GM21515 (cell line): ENCODE measurements around the gene TNFRSF21.
"Not testable (repeated sequence)": the region's sequence is repeated elsewhere in the genome, so short reads cannot be mapped to it uniquely, and the experiment has no call there.

Source experiments
- ATAC-seq: cut with Tn5 transposase; IDR thresholded peaks from one replicate; pipeline ENCODE4 v1.9.1; 2021; ENCODE audit not compliant: unreplicated experiment

The TNFRSF21 gene

DNA sequence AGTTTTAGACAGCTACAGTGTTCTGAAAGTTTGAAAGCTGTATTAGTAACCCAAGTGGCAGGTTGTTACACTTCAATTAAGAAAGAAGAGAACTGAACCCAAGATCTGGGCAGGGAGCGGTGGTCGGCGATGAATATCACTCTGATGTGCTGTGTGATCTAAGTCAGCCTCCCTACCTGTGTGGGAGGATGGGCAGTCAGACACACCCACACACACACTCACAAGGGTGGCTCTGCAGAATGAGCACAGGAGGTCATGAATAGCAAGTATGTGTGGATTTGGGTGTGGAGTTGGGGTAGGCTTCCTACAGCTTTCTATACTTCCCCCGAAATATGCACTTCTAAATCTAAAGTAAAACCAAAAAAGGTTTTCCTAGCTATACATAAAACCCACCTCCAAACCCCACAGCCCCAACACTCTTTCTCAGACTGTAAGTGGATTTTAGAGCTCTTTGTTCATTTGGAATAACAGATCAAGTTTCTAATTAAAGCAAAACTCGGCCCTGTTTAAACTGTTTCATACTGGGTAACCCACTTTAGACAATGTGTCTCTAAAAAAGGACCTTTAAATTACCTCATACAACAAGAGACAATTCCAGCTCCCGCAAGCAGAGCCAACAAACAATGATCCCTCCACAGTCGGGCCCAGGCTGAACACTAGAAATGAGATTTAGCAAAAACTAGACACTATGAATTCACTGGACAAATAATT, 19.4 kb downstream of the TNFRSF21 start:
- ATAC-seq = no peak

GRCh38 chr6:47288267-47289090, 21.2 kb downstream of the TNFRSF21 start:
- no peak for ATAC-seq

DNA sequence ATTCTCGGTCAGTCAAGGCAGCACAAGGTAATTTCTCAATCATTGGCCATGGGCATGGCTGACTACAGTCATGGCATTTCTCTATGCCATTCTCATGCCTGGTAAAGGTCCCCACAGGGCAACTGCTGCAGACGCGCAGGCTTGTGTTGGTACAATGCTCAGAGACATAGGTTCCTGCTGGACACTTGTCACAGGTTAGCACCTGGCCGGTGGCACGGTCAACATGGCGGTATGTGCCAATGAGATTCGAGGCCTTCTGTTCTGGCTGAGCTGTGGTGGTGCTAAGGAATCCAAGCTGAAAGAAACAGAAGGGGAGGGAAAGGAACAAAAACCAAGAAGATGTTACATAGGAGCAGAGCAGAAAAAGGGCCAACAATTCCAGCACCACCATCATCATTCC, 23.4 kb downstream of the TNFRSF21 start:
- ATAC-seq = no peak

- ATAC-seq = no peak
These were observed 25.7 kb downstream of the TNFRSF21 start for GRCh38 chr6:47283993-47284392.

- no peak for ATAC-seq
These were observed 31.2 kb downstream of the TNFRSF21 start for GRCh38 chr6:47278545-47278944.

DNA sequence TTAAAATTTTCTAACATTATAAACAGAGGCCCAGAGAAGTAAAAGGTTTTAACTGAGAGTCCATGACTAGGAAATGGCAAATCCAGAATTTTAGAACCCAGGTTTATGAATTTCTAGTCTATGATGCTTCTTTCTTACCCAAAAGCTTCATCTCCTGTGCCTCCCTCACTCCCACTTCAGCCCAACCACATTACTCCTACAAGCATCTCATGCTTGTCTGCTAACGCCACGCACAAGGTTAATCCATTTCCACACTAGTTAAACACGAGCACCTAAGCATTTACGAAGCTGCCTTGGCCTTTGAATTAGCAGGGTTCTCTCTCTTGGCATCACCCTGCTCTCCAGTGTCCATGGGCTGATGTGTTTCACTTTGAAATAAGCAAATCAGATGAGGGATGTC, 32.0 kb downstream of the TNFRSF21 start:
- no peak for ATAC-seq

DNA sequence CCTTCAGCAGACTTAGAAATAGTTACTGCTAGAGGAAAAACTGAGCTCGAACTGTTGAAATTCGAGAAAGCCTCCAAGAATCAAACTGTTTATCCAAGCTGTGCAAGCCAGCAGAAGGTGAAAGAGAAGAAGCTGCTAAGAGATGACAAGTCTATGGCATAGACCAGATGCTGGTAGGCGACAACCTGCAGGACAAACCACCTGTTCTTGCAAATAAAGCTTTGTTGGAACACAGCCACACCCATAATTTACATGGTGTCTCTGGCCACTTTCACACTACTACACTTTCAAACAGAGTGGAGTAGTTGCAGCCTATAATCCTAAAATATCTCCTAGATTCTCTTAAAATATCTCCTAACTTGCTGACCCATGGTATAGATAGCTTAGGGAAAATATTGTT, 33.3 kb downstream of the TNFRSF21 start:
- ATAC-seq = no peak

- no peak for ATAC-seq
These were observed 34.1 kb downstream of the TNFRSF21 start for GRCh38 chr6:47275640-47276039.

- ATAC-seq = not testable (repeated sequence)
These were observed 34.6 kb downstream of the TNFRSF21 start for GRCh38 chr6:47275132-47275531.

- no peak for ATAC-seq
These were observed 41.0 kb downstream of the TNFRSF21 start for GRCh38 chr6:47268572-47269187.

DNA sequence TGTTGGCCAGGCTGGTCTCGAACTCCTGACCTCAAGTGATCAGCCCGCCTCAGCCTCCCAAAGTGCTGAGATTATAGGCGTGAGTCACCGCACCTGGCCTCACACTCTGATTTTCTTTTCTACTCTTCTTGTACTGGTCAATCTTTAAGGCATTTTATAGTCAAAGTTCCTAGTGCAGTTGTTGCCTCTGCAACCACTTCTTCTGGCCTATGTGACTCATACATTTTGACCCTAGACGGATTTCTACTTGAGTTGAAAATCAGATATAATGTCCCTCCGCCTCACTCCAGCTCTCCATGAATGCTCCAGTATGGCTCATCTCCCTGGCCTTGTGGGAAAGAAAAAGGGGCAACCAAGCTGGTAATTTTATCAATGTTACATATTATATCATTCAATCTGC, 42.4 kb downstream of the TNFRSF21 start:
- ATAC-seq = no peak

DNA sequence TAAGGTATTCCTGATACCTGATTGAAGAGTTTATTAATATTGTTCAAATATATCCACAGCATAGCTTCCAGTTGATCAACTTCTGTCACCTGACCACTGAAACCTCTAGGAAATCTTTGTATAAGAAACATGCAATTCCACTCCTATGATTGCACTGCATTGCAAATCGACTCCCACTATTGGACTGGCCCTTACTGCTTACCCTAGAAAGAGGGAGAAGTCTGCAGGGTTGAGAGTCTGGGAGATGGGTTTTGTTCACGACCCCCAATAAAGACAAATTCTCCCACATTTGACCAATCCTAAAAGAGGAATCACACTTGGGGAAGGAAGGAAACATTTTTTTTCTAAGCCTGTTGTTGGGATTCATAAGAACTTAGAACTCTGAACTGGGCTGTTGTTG, 43.7 kb downstream of the TNFRSF21 start:
- ATAC-seq = no peak

GRCh38 chr6:47264775-47265184, 44.9 kb downstream of the TNFRSF21 start:
- no peak for ATAC-seq

DNA sequence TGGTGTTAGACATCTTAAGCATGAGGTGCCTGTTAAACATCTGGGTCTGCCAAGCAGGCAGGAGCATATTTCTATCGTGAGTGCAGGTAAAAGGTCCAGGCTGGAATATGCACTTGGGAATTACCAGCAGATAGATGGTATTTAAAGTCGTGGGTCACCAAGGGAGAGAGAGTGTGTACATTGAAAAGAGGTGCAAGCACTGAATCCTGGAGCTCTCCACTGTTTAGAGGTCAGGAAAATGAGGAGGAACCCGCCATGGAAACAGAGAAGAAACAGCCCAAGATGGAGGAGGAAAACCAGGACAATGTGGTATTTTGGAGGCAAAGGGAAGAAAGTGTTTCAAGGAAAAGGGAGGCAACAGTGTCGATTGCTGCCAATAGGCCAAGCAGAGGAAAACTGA, 46.4 kb downstream of the TNFRSF21 start:
- no peak for ATAC-seq

- ATAC-seq = no peak
These were observed 47.5 kb downstream of the TNFRSF21 start for GRCh38 chr6:47262231-47262630.

DNA sequence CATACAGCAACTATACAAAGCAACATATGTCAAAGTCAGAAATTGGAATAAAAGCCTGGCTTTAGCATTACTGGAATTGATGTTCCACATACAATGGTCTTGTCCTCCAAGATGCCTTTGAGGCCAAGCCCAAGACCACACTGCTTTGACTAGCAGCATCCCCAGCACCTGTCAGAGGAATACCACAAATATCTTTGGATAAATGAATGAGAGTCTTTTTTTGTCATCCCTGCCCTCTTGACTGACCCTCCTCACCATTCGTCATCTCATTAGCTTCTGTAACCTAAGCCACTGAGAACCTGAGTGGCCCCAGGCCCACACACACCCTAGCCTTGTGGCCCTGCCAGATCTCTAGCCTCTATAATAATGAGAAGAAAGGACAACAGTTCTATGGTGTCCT, 48.5 kb downstream of the TNFRSF21 start:
- ATAC-seq = no peak

DNA sequence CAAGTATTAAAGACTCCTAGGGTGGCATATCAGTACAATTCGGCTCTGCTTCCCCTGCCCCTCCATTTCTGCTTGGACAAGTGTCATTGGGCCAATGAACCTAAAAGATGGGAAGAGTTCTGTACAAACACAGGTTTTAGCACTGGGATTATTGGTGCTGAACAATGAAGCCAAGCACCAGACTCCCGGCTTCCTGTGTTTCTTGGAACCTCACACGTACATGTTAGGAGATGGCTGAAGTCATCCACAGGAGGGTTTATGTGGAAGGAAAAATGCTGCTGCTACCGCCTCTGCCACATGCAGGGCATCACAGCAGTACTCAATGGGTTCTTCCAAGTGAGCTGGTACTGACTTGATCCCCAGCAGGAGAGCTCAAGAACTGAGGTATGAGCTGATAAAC, 49.7 kb downstream of the TNFRSF21 start:
- no peak for ATAC-seq

- ATAC-seq = no peak
These were observed 50.9 kb downstream of the TNFRSF21 start for GRCh38 chr6:47258724-47259347.

GRCh38 chr6:47256981-47257730, 52.5 kb downstream of the TNFRSF21 start:
- no peak for ATAC-seq

GRCh38 chr6:47256361-47256760, 53.3 kb downstream of the TNFRSF21 start:
- no peak for ATAC-seq

DNA sequence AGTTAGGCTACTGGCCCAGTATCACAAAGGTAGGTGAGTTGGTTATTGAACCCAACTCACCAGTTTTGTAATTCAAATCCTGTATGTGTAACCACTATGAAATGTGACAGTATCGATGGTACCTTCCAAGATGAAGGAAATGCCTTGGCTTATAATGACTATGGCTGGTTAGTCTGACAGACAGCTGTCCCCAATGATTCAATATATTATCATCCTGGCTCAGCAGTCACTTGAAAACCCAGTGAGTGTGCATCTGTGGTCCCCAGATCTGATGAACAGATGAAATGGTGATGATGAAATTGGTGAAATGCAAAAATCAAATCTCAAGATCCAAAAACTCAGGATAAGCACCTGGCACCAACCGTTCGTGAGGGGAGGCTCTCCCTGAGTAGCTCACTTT, 54.8 kb downstream of the TNFRSF21 start:
- no peak for ATAC-seq
